ENCODE measurements around the gene ICAM5. TPM values are rescaled to one million over a fixed set of nuclear protein-coding genes. Genes with fewer than 3 reads are reported as not detected.

Gene ICAM5
- total RNA-seq, 4 donors from 2014 or later, result 0.23 to 0.45 (median 0.37) TPM

DNA sequence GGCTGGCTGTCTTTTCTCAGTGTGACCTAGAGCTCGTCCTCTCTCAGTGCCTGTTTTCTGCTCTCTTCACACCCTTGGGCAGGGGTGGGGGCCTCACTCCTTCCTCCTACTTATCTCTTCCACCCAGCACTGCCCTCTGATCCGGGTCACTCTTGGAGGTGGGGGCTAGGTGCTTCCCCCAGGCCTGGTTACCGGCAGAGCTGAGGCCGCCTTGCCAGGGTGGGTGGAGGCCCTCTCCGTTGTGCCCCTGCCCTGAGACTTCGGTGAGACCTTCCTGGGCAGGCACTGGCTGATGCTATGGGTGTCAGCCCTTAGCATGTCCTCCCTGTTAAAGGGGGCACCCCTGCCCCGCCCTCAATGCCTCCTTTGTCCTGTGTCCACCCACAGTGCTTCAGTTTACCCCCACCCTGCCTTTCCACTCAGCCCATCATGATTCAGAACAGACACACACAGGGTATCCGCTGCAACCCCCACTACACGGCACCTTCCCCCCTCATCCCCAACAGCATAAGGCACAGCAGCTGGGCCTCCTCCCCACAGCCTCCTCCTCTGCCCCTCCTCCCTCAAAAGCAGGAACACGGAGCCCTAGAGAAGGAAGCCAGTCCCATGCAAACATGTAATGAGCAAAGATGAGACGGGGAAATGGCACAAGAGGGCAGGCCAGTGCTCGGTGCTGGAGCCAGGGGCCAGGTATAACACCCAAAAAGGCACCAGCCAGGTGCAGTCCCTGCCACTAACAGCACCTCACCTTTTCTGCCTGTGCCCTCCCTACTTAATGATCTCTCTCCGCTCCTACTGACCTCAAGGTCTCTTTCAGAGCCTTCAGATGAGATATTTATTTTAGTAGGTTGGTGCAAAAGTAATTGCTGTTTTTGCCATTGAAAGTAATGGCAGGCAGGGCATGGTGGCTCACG, 10.1 kb downstream of the ICAM5 start:
- DNase-seq (ENCODE audit: extremely low spot score), result no peak
- peaks cover 7 to 18% (median 15%) of the 10 kb centered on the region in 4 donors for H3K4me1 ChIP-seq
- WGBS, result 45% methylated on average over 14 of the region's 14 CpGs
- H3K4me3 ChIP-seq, result no peak overlapping the region
- no peaks in the 10 kb centered on the region for H3K9me3 ChIP-seq
- intact Hi-C loops (cut with DNase I), result no loop called here
- TF ChIP-seq POLR2AphosphoS5 (IDR thresholded peaks at IDR 0.05) (no peak), EP300 (IDR thresholded peaks at IDR 0.05) (no peak), POLR2A (IDR thresholded peaks at IDR 0.05; ENCODE audit: low read depth) (no peak)
- TF ChIP-seq, protein P1, sequence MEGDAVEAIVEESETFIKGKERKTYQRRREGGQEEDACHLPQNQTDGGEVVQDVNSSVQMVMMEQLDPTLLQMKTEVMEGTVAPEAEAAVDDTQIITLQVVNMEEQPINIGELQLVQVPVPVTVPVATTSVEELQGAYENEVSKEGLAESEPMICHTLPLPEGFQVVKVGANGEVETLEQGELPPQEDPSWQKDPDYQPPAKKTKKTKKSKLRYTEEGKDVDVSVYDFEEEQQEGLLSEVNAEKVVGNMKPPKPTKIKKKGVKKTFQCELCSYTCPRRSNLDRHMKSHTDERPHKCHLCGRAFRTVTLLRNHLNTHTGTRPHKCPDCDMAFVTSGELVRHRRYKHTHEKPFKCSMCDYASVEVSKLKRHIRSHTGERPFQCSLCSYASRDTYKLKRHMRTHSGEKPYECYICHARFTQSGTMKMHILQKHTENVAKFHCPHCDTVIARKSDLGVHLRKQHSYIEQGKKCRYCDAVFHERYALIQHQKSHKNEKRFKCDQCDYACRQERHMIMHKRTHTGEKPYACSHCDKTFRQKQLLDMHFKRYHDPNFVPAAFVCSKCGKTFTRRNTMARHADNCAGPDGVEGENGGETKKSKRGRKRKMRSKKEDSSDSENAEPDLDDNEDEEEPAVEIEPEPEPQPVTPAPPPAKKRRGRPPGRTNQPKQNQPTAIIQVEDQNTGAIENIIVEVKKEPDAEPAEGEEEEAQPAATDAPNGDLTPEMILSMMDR (IDR thresholded peaks at IDR 0.05), result no peak
- H3K36me3 ChIP-seq, result peaks cover 0 to 5% (median 0%) of the 10 kb centered on the region in 4 donors
- H3K27ac ChIP-seq (replicated peaks in 1 of 4), result no peak overlapping the region
- peaks cover 0 to 75% (median 23%) of the 10 kb centered on the region in 4 donors for H3K27me3 ChIP-seq

GRCh38 chr19:10305139-10305806, 15.5 kb downstream of the ICAM5 start:
- DNase-seq (ENCODE audit: extremely low spot score), result no peak
- TF ChIP-seq, protein P1 (IDR thresholded peaks at IDR 0.05), result no peak
- no peak for TF ChIP-seq EP300 (IDR thresholded peaks at IDR 0.05)
- H3K4me3 ChIP-seq, result no peak overlapping the region
- no peak overlapping the region for H3K27ac ChIP-seq (replicated peaks in 1 of 4)
- H3K9me3 ChIP-seq, result no peaks in the 10 kb centered on the region
- H3K36me3 ChIP-seq, result peaks cover 0 to 16% (median 7%) of the 10 kb centered on the region in 4 donors
- H3K27me3 ChIP-seq, result peaks cover 0 to 21% (median 0%) of the 10 kb centered on the region in 4 donors
- WGBS, result 76% methylated on average over 11 of the region's 17 CpGs
- intact Hi-C loops (cut with DNase I), result no loop called here
- no peaks in the 10 kb centered on the region for H3K4me1 ChIP-seq

DNA sequence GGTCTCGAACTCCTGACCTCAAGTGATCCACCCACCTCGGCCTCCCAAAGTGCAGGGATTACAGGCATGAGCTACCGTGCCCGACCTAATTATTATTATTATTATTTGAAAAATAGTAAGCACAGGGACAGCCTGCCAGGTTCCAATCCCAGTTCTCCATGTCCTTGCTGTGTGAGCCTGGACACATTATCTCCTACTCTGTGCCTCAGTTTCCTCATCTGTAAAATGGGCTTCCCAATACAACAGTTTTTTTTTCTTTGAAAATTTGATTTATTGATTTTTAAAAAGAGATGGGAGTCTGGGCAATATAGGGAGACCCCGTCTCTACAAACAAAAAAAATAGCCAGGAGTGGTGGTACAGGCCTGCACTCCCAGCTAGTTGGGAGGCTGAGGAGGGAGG, 16.6 kb downstream of the ICAM5 start:
- Histone ChIP-seq H3K4me3 (no peak overlapping the region), H3K9me3 (no peaks in the 10 kb centered on the region), H3K4me1 (no peaks in the 10 kb centered on the region), H3K27me3 (peaks cover 0 to 17% (median 0%) of the 10 kb centered on the region in 4 donors), H3K27ac (replicated peaks in 1 of 4) (no peak overlapping the region), H3K36me3 (peaks cover 0 to 23% (median 13%) of the 10 kb centered on the region in 4 donors)
- intact Hi-C loops (cut with DNase I), result no loop called here
- WGBS, result 90% methylated on average over 5 of the region's 5 CpGs
- no peak for DNase-seq (ENCODE audit: extremely low spot score)
- TF ChIP-seq POLR2A (IDR thresholded peaks at IDR 0.05; ENCODE audit: low read depth) (no peak), POLR2AphosphoS5 (IDR thresholded peaks at IDR 0.05) (no peak), EP300 (IDR thresholded peaks at IDR 0.05) (no peak)
- TF ChIP-seq, protein P1 (IDR thresholded peaks at IDR 0.05), result no peak

- no peak for DNase-seq (ENCODE audit: extremely low spot score)
- Histone ChIP-seq H3K36me3 (peaks cover 0 to 28% (median 16%) of the 10 kb centered on the region in 4 donors), H3K9me3 (no peaks in the 10 kb centered on the region), H3K27me3 (no peaks in the 10 kb centered on the region), H3K4me1 (peaks cover under 1 to 3% (median under 1%) of the 10 kb centered on the region in 4 donors), H3K27ac (replicated peaks in 1 of 4) (no peak within 1 kb of the TSS), H3K4me3 (no peak within 1 kb of the TSS)
- TF ChIP-seq EP300 (IDR thresholded peaks at IDR 0.05) (no peak), POLR2A (IDR thresholded peaks at IDR 0.05; ENCODE audit: low read depth) (no peak), POLR2AphosphoS5 (IDR thresholded peaks at IDR 0.05) (no peak)
- TF ChIP-seq, protein P1 (IDR thresholded peaks at IDR 0.05), result no peak
- WGBS, result 92% methylated on average over 18 of the region's 24 CpGs
- intact Hi-C loops (cut with DNase I), result no loop called here
These were observed 19.7 kb downstream of the ICAM5 start, which contains the start of gene ZGLP1 for GRCh38 chr19:10309423-10309822. Gene ZGLP1, minus strand, starts transcription at chr19:10309815.
